Osteocyte (in vitro differentiated cells): ENCODE measurements around the gene CDCA4. TPM values are rescaled to one million over a fixed set of nuclear protein-coding genes. Genes with fewer than 3 reads are reported as not detected.

Experiments
- DNase-seq: peaks from one replicate; pipeline ENCODE4 v3.0.0; 2021; ENCODE audit warnings: mixed read lengths; ENCODE audit not compliant: unreplicated experiment; ENCODE audit errors: extremely low spot score
- H3K27ac Mint-ChIP-seq: one replicate; pipeline ENCODE4 v1.8.0; 2021; ENCODE audit warnings: mild to moderate bottlenecking, mixed read lengths; ENCODE audit not compliant: unreplicated experiment
- H3K27me3 Mint-ChIP-seq: one replicate; pipeline ENCODE4 v1.8.0; 2021; ENCODE audit warnings: mixed read lengths; ENCODE audit not compliant: unreplicated experiment
- H3K36me3 Mint-ChIP-seq: one replicate; pipeline ENCODE4 v1.8.0; 2021; ENCODE audit warnings: mixed read lengths; ENCODE audit not compliant: unreplicated experiment
- H3K4me1 Mint-ChIP-seq: one replicate; pipeline ENCODE4 v1.8.0; 2021; ENCODE audit warnings: mixed read lengths; ENCODE audit not compliant: unreplicated experiment
- H3K4me3 Mint-ChIP-seq: one replicate; pipeline ENCODE4 v1.8.0; 2021; ENCODE audit warnings: mild to moderate bottlenecking, moderate library complexity, mixed read lengths; ENCODE audit not compliant: unreplicated experiment
- H3K9me3 Mint-ChIP-seq: one replicate; pipeline ENCODE4 v1.8.0; 2021; ENCODE audit warnings: mixed read lengths; ENCODE audit not compliant: unreplicated experiment
- total RNA-seq: library from RNA; stranded (reverse); gene quantifications from 2 replicates; pipeline ENCODE4 v1.2.1, GENCODE V29; 2021
- TF ChIP-seq, protein P1 (sequence below): fragments of 200-600 bp; sonication (generic); IDR thresholded peaks from 2 replicates; pipeline ENCODE4 v1.5.0; 2021; ENCODE audit warnings: antibody characterized with exemption, mild to moderate bottlenecking, moderate library complexity

Gene CDCA4
- total RNA-seq, 1 donor from 2014 or later = 14.6 TPM

DNA sequence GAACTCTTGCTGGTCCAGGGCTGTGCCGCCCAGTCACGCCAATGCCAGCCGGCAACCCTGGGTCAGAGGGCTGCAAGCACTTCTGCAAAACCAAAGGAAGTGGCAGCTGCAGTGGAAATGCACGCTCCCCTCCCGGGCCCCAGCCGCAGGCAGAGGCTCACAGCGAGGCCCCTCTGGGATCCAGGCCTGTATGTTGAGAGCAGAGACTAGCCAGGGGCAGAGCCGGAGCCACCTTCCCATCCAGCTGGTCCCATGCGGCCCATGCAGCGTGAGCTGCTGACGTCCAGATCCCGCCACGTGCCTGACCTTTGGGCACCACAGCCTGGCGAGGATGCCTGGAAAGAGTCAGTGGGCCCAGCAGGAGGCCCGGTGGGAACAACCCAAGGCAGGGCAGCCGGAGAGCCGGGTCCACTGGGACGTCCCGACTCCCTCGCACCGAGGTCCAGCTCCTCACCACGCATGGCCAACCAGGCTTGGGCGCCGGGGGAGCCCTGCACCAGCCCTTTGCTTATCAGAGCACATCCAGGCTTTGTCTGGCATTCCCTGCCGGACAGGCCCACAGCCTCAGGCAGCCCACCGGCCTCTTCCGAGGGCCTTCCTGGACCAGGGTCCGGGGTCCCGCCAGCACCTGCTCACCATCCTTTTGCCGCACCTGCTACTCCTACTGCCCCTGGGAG, 40.0 kb upstream of the CDCA4 start:
- Mint-ChIP-seq H3K4me3 (no peak overlapping the region), H3K27ac (no peak overlapping the region), H3K4me1 (peaks cover 2% of the 10 kb centered on the region), H3K36me3 (no peaks in the 10 kb centered on the region), H3K27me3 (peaks cover 2% of the 10 kb centered on the region), H3K9me3 (no peaks in the 10 kb centered on the region)
- DNase-seq = peak; percentile 84
- TF ChIP-seq, protein P1, sequence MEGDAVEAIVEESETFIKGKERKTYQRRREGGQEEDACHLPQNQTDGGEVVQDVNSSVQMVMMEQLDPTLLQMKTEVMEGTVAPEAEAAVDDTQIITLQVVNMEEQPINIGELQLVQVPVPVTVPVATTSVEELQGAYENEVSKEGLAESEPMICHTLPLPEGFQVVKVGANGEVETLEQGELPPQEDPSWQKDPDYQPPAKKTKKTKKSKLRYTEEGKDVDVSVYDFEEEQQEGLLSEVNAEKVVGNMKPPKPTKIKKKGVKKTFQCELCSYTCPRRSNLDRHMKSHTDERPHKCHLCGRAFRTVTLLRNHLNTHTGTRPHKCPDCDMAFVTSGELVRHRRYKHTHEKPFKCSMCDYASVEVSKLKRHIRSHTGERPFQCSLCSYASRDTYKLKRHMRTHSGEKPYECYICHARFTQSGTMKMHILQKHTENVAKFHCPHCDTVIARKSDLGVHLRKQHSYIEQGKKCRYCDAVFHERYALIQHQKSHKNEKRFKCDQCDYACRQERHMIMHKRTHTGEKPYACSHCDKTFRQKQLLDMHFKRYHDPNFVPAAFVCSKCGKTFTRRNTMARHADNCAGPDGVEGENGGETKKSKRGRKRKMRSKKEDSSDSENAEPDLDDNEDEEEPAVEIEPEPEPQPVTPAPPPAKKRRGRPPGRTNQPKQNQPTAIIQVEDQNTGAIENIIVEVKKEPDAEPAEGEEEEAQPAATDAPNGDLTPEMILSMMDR = no peak

DNA sequence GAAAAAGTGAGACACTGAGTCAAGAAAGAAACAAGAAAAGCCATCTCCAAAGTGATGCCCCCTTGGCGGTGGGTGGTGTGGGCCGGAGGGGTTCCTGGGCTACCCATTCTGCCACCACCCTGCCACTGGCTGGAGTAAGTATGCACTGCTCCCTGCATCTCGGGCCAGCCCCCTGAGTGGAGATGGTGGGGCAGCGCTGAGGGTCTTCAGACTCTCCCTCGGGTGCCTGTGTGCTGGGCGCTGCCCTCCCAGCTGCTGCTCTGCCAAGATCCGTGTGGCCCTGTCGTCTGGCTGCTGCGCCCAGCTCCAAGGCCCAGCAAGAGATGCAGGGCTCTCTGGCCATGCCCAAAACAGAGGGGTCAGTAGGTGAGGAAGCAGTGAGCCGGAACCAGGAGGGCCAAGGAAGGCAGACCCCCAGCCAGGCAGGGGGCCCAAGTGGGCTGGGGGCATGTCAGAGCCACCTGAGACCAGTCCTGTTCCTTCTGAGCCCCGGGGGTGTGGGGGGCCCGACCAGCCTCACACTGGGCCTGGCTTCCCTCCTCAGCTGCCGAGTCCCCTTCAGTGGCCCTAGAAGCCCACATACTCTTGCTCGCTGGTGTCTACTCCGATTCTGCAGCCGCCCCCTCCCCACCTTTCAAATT, 39.2 kb upstream of the CDCA4 start:
- Mint-ChIP-seq H3K27me3 (peaks cover 4% of the 10 kb centered on the region), H3K27ac (no peak overlapping the region), H3K4me3 (no peak overlapping the region), H3K9me3 (no peaks in the 10 kb centered on the region), H3K4me1 (peaks cover 2% of the 10 kb centered on the region), H3K36me3 (no peaks in the 10 kb centered on the region)
- TF ChIP-seq, protein P1 = no peak
- DNase-seq = no peak

DNA sequence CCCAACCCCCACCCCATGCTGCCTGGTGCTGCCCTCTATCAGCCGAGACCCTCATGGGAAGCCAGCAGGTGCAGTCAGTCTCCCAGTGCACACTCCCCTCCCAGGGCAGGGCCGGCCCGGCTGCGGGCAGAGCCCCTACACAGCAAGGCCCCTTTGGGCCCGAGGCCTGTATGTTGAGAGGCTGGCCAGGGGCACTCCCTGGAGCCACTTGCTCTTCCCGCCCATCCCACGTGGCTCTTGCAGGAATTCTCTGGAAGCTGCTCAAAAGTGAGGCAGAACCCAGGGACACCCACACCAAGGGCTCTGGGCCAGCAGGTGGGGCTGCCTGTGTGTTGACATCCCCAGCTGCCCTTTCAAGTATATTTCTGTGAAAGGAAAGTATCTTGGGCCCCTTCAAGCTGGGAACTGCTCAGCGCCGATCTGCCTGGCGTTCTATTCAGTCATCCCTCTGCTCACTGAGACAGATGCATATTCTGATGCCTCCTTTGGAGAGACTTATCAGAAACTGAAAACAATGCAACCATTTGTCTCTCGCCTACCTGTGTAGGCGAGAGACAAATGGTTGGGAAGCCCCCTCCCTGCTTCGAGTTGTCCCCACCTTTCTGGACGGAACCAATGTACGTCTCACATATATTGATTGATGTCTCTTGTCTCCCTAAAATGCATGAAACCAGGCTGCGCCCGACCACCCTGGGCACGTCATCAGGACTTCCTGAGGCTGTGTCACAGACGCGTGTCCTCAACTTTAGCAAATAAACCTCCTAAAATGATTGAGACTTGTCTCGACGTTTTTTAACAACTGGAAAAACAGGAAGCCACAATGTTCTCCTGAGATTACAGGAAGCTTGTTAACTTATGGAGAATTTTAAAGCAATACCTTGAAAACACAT, 38.4 kb upstream of the CDCA4 start:
- H3K27me3 Mint-ChIP-seq = peaks cover 4% of the 10 kb centered on the region
- H3K9me3 Mint-ChIP-seq = no peaks in the 10 kb centered on the region
- TF ChIP-seq, protein P1 = no peak
- no peak overlapping the region for H3K4me3 Mint-ChIP-seq
- H3K4me1 Mint-ChIP-seq = peaks cover 2% of the 10 kb centered on the region
- H3K36me3 Mint-ChIP-seq = no peaks in the 10 kb centered on the region
- no peak for DNase-seq
- H3K27ac Mint-ChIP-seq = no peak overlapping the region

DNA sequence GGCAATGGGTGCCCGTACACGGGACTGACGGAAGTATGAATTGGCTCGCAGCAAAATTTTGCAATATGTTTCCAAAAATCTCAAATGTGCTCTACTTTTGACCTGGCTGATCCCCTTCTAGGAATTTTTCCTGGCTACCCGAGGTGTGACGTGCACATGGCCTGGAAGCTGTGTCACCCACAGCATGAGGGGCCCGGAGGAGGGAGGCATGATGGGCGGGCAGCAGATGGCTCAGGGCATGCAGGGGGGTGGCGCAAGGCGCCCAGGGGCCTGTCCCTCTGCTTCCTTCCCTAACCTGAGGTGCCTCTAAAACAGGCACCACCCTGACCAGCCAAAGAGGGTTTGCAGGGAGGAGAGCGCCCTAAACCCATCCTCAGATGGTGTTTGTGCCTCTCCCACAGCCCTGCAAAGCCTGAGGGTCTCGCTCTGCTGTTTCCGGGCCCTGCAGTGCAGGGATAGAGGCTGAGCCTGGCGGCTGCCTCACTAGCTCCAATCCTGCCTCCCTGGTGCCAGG, 37.7 kb upstream of the CDCA4 start:
- TF ChIP-seq, protein P1 = no peak
- H3K4me3 Mint-ChIP-seq = no peak overlapping the region
- H3K4me1 Mint-ChIP-seq = peaks cover 2% of the 10 kb centered on the region
- DNase-seq = no peak
- H3K27ac Mint-ChIP-seq = no peak overlapping the region
- H3K27me3 Mint-ChIP-seq = peaks cover 4% of the 10 kb centered on the region
- H3K36me3 Mint-ChIP-seq = no peaks in the 10 kb centered on the region
- no peaks in the 10 kb centered on the region for H3K9me3 Mint-ChIP-seq
